ENCODE measurements around the gene VIM. TPM values are rescaled to one million over a fixed set of nuclear protein-coding genes. Genes with fewer than 3 reads are reported as not detected.
"Not testable (repeated sequence)": the region's sequence is repeated elsewhere in the genome, so short reads cannot be mapped to it uniquely, and the experiment has no call there.

Gene VIM
- polyA plus RNA-seq, 2 donors, result 70.1 to 174 TPM

DNA sequence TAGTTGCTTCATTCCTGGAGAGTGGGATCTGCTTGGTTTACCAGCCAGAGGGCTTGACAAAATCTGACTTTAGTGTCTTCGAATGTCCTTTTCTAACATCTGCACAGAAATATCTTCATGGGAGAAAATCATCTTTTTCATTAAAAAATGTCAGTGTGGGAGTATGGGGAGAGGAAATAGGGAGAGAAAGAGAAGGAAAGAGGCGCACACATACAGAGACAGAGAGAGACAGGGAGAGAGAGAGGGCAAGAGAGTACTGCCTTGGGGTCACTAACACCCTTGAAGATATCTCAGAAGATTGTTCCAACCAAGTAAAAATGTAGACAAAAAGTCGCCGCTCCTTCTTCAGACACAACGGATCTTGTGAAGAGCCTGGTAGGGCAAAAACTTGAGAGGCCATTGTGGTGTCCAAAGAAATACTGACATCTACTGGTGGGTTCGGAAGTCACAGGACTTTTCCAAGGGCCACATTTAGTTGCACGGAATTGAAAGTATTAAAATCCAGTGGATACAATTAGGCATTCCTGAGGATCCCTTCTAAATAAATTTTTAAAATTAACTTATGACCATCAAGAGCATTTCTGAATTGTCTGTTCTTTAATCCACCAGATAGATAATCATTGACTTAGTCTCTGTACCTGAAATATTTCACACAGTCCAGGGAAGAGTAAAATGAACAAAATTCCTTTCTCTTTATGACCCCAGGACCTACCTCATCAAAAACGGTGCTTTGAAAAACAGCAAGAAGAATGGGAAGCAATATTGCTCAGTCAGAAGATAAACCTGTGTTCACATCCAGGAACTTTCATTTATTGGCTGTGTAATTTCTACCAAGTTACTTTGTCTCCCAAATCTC is 29.7 kb downstream of the VIM start:
- H3K4me1 ChIP-seq (ENCODE audit: control insufficient read depth in 2 of 2, insufficient read depth in 2 of 2, low read length in 1 of 2), result no peaks in the 10 kb centered on the region
- 14 to 17% methylated on average over 8 of the region's 8 CpGs for WGBS, 2 donors
- H3K27me3 ChIP-seq (ENCODE audit: control insufficient read depth in 1 of 2, insufficient read depth in 2 of 2, low read length in 2 of 2), result no peaks in the 10 kb centered on the region
- H3K4me3 ChIP-seq (ENCODE audit: low read depth in 1 of 2, low read length in 2 of 2), result no peak overlapping the region
- H3K9me3 ChIP-seq (ENCODE audit: control insufficient read depth in 2 of 2, insufficient read depth in 1 of 2, low read depth in 1 of 2, low read length in 1 of 2), result no peaks in the 10 kb centered on the region
- no peaks in the 10 kb centered on the region for H3K36me3 ChIP-seq (ENCODE audit: control insufficient read depth in 2 of 2, insufficient read depth in 2 of 2, low read length in 1 of 2)
- no peak overlapping the region for H3K27ac ChIP-seq (ENCODE audit: low read depth in 2 of 2, low read length in 1 of 2)

DNA sequence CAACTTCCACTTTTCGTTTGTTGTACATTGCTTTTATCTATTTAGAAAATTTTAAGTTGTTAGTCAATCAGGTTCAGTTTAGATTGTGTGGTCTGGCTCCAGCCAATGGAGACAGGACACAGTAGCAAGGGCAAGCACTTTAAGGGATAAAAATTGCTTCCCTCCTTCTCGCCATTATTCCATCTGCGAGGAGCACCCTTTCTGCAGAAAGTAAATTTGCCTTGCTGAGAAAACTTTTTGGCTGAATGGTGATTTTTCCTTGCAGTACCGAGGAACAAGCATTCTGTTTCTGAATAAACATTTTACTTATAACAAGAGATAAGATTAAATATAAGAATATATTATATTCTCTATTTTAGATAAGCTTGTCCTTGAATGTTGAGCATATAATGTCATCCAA is 34.5 kb downstream of the VIM start:
- no peak overlapping the region for H3K27ac ChIP-seq (ENCODE audit: low read depth in 2 of 2, low read length in 1 of 2)
- H3K4me3 ChIP-seq (ENCODE audit: low read depth in 1 of 2, low read length in 2 of 2), result no peak overlapping the region
- H3K9me3 ChIP-seq (ENCODE audit: control insufficient read depth in 2 of 2, insufficient read depth in 1 of 2, low read depth in 1 of 2, low read length in 1 of 2), result peaks cover 0 to 3% of the 10 kb centered on the region in 2 donors
- no peaks in the 10 kb centered on the region for H3K4me1 ChIP-seq (ENCODE audit: control insufficient read depth in 2 of 2, insufficient read depth in 2 of 2, low read length in 1 of 2)
- H3K27me3 ChIP-seq (ENCODE audit: control insufficient read depth in 1 of 2, insufficient read depth in 2 of 2, low read length in 2 of 2), result no peaks in the 10 kb centered on the region
- H3K36me3 ChIP-seq (ENCODE audit: control insufficient read depth in 2 of 2, insufficient read depth in 2 of 2, low read length in 1 of 2), result no peaks in the 10 kb centered on the region
- 91 to 93% methylated on average over 4 of the region's 4 CpGs for WGBS, 2 donors

DNA sequence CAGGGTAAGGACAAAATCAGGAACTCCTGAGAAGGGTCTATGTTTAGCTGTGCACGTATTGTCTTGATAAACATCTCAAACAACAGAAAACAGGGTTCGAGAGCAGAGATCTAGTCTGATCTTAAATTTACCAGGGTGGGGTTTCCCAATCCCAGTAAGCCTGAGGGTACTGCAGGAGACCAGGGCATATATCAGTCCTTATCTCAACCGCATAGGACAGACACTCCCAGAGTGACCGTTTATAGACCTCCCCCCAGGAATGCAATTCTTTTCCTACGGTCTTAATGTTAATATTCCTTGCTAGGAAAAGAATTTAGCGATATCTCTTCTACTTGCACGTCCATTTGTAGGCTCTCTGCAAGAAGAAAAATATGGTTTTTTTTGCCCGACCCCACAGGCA is 35.5 kb downstream of the VIM start:
- no peak overlapping the region for H3K4me3 ChIP-seq (ENCODE audit: low read depth in 1 of 2, low read length in 2 of 2)
- no peaks in the 10 kb centered on the region for H3K27me3 ChIP-seq (ENCODE audit: control insufficient read depth in 1 of 2, insufficient read depth in 2 of 2, low read length in 2 of 2)
- no peaks in the 10 kb centered on the region for H3K36me3 ChIP-seq (ENCODE audit: control insufficient read depth in 2 of 2, insufficient read depth in 2 of 2, low read length in 1 of 2)
- 89 to 94% methylated on average over 8 of the region's 8 CpGs for WGBS, 2 donors
- H3K4me1 ChIP-seq (ENCODE audit: control insufficient read depth in 2 of 2, insufficient read depth in 2 of 2, low read length in 1 of 2), result no peaks in the 10 kb centered on the region
- H3K27ac ChIP-seq (ENCODE audit: low read depth in 2 of 2, low read length in 1 of 2), result no peak overlapping the region
- H3K9me3 ChIP-seq (ENCODE audit: control insufficient read depth in 2 of 2, insufficient read depth in 1 of 2, low read depth in 1 of 2, low read length in 1 of 2), result peaks cover 0 to 3% of the 10 kb centered on the region in 2 donors

DNA sequence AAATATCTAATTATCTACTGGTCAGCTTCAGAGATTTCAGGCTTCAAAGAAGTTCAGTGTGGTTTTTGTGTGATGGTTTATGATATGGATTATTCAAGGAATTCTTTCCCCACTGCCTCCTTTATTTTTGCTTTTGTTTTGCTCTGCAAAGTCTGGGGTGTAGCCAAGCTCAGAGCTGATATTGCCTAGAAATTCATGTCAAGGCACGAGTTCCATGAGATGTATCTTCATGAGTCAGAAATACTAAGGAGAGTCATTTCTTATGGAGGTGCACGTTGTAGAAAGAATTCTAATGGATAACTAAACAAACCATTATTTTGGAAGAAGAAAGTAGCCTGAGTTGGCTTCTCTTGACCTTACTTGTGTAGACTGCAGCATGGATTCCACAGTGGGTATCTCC is 37.4 kb downstream of the VIM start:
- Histone ChIP-seq H3K4me1 (ENCODE audit: control insufficient read depth in 2 of 2, insufficient read depth in 2 of 2, low read length in 1 of 2) (no peaks in the 10 kb centered on the region), H3K36me3 (ENCODE audit: control insufficient read depth in 2 of 2, insufficient read depth in 2 of 2, low read length in 1 of 2) (no peaks in the 10 kb centered on the region), H3K9me3 (ENCODE audit: control insufficient read depth in 2 of 2, insufficient read depth in 1 of 2, low read depth in 1 of 2, low read length in 1 of 2) (peaks cover 0 to 3% of the 10 kb centered on the region in 2 donors), H3K27me3 (ENCODE audit: control insufficient read depth in 1 of 2, insufficient read depth in 2 of 2, low read length in 2 of 2) (no peaks in the 10 kb centered on the region), H3K4me3 (ENCODE audit: low read depth in 1 of 2, low read length in 2 of 2) (no peak overlapping the region), H3K27ac (ENCODE audit: low read depth in 2 of 2, low read length in 1 of 2) (no peak overlapping the region)
- 41 to 55% methylated on average over 2 of the region's 2 CpGs for WGBS, 2 donors

DNA sequence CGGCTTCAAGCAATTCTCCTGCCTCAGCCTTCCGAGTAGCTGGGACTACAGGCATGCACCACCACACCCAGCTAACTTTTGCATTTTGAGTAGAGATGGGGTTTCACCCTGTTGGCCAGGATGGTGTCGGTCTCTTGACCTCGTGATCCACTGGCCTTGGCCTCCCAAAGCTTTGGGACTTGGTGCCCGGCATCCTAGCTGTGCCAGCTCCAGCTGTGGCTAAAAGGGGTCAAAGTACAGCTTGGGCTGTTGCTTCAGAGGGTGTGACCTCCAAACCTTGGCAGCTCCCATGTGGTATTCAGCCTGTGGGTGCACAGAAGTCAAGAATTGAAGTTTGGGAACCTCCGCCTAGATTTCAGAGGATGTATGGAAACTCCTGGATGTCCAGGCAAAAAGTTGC is 38.5 kb downstream of the VIM start:
- 83 to 91% methylated on average over 6 of the region's 6 CpGs for WGBS, 2 donors
- not testable (repeated sequence) for H3K27ac ChIP-seq (ENCODE audit: low read depth in 2 of 2, low read length in 1 of 2); H3K36me3 ChIP-seq (ENCODE audit: control insufficient read depth in 2 of 2, insufficient read depth in 2 of 2, low read length in 1 of 2)

DNA sequence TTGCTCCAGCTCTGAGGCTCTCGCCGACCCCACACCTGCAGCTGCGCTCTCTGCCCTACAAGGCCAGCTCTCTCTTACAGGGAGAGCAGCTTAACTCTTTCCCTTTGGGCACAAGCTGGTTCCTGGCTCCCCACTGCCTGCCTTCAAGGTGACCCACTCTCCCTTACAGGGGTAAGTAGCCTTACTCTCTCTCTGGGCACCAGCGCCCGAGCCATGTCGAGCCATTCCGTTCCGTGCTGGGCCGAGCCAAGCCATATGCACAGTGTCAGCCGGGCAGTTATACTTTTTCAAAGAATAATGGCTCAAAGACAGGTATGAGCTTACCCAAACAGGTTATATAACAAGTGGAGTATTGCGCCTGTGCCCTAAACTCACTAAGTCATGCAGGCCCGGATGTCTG is 44.6 kb downstream of the VIM start:
- H3K27ac ChIP-seq (ENCODE audit: low read depth in 2 of 2, low read length in 1 of 2), result no peak overlapping the region
- no peaks in the 10 kb centered on the region for H3K9me3 ChIP-seq (ENCODE audit: control insufficient read depth in 2 of 2, insufficient read depth in 1 of 2, low read depth in 1 of 2, low read length in 1 of 2)
- no peaks in the 10 kb centered on the region for H3K27me3 ChIP-seq (ENCODE audit: control insufficient read depth in 1 of 2, insufficient read depth in 2 of 2, low read length in 2 of 2)
- no peaks in the 10 kb centered on the region for H3K36me3 ChIP-seq (ENCODE audit: control insufficient read depth in 2 of 2, insufficient read depth in 2 of 2, low read length in 1 of 2)
- H3K4me3 ChIP-seq (ENCODE audit: low read depth in 1 of 2, low read length in 2 of 2), result no peak overlapping the region
- no peaks in the 10 kb centered on the region for H3K4me1 ChIP-seq (ENCODE audit: control insufficient read depth in 2 of 2, insufficient read depth in 2 of 2, low read length in 1 of 2)
- WGBS, 2 donors, result 92 to 96% methylated on average over 12 of the region's 12 CpGs

More for the DNA sequence above, 38.5 kb downstream of the VIM start:
- H3K27me3 ChIP-seq (ENCODE audit: control insufficient read depth in 1 of 2, insufficient read depth in 2 of 2, low read length in 2 of 2); H3K4me3 ChIP-seq (ENCODE audit: low read depth in 1 of 2, low read length in 2 of 2); H3K4me1 ChIP-seq (ENCODE audit: control insufficient read depth in 2 of 2, insufficient read depth in 2 of 2, low read length in 1 of 2); H3K9me3 ChIP-seq (ENCODE audit: control insufficient read depth in 2 of 2, insufficient read depth in 1 of 2, low read depth in 1 of 2, low read length in 1 of 2): not testable (repeated sequence)

DNA sequence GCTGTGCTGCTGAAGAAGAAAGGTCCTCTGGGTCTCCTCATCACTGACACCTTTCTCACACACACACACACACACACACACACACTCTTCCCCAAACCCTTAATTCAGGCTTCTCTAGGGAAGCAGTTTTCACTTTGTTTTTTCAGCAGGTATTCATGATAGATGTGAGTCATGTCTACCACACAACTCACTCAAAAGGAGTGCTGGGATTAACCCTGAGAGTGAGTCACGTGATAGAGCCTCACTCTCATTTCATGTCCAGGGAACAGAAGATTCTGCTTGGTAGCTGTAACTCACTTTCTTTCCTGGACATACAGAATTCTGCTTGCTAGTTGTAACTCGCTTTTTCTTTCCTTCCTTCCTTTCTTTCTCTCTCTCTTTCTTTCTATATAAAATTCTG is 45.4 kb downstream of the VIM start:
- no peaks in the 10 kb centered on the region for H3K36me3 ChIP-seq (ENCODE audit: control insufficient read depth in 2 of 2, insufficient read depth in 2 of 2, low read length in 1 of 2)
- H3K27me3 ChIP-seq (ENCODE audit: control insufficient read depth in 1 of 2, insufficient read depth in 2 of 2, low read length in 2 of 2), result no peaks in the 10 kb centered on the region
- WGBS, 2 donors, result 45 to 49% methylated on average over 2 of the region's 2 CpGs
- H3K4me1 ChIP-seq (ENCODE audit: control insufficient read depth in 2 of 2, insufficient read depth in 2 of 2, low read length in 1 of 2), result no peaks in the 10 kb centered on the region
- no peak overlapping the region for H3K4me3 ChIP-seq (ENCODE audit: low read depth in 1 of 2, low read length in 2 of 2)
- H3K9me3 ChIP-seq (ENCODE audit: control insufficient read depth in 2 of 2, insufficient read depth in 1 of 2, low read depth in 1 of 2, low read length in 1 of 2), result no peaks in the 10 kb centered on the region
- H3K27ac ChIP-seq (ENCODE audit: low read depth in 2 of 2, low read length in 1 of 2), result no peak overlapping the region

DNA sequence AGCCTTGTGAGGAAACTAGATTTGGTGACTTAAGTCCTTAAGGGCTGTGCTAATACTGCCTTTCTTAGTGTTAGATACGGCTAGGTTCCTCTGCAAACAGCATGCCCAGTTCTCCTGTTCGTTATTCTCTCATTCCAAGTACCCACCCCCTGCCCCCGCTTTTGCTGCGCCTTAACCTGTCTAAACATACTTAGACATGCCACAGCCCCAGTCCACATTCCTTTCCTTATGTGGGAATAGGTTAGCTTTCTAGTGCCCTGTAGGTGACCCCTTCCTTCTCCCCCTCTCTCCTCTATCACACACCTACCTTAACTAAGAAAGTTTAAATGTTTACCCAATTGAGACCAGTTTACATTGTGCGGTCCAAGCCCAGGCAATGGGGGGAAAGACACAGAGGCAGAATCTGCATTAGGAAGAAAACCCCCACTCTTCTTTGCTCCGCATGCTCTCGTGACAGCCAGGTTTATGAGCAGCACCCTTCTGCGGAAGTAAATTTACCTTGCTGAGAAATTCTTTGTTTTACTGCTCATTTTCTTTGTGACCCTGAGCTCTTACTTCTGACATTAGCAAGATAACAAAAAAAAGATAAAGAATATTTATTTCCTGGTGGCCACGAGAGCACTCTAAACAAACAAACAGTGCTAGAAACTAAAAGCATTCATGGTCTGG is 48.8 kb downstream of the VIM start:
- 76% methylated on average over 9 of the region's 9 CpGs for WGBS, 2 donors
- Histone ChIP-seq H3K4me1 (ENCODE audit: control insufficient read depth in 2 of 2, insufficient read depth in 2 of 2, low read length in 1 of 2) (no peaks in the 10 kb centered on the region), H3K27ac (ENCODE audit: low read depth in 2 of 2, low read length in 1 of 2) (no peak overlapping the region), H3K4me3 (ENCODE audit: low read depth in 1 of 2, low read length in 2 of 2) (no peak overlapping the region), H3K27me3 (ENCODE audit: control insufficient read depth in 1 of 2, insufficient read depth in 2 of 2, low read length in 2 of 2) (no peaks in the 10 kb centered on the region), H3K9me3 (ENCODE audit: control insufficient read depth in 2 of 2, insufficient read depth in 1 of 2, low read depth in 1 of 2, low read length in 1 of 2) (no peaks in the 10 kb centered on the region), H3K36me3 (ENCODE audit: control insufficient read depth in 2 of 2, insufficient read depth in 2 of 2, low read length in 1 of 2) (no peaks in the 10 kb centered on the region)

DNA sequence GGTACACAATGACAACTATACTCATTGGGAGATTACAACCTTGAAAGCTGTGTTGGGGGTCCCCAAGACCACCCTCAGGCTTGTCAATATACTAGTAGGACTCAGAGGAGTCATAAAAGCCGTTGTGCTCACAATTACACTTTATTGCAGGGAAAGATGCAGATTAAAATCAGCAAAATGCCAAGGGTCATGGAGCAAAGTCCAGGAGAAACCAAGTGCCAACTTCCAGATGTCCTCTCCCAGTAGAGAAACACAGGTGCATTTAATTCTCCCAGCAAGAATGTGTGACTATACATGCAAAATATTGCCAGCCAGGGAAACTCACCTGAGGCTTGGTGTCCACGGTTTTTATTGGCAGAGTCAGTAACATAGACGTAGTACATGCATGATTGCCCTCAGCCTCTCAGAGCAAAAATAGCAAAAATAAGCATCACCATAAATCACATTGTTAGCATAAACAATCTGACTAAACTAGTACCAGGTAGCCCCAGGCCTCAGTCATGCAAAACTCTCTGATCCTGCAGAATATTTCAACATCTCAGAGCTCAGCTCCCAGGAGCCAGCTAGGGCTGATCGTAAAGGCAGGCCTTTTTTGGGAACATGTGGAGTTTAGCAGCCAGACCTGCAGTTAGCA is 50.7 kb downstream of the VIM start:
- WGBS, 2 donors, result 53 to 64% methylated on average over 4 of the region's 4 CpGs
- Histone ChIP-seq H3K27me3 (ENCODE audit: control insufficient read depth in 1 of 2, insufficient read depth in 2 of 2, low read length in 2 of 2) (no peaks in the 10 kb centered on the region), H3K27ac (ENCODE audit: low read depth in 2 of 2, low read length in 1 of 2) (no peak overlapping the region), H3K4me1 (ENCODE audit: control insufficient read depth in 2 of 2, insufficient read depth in 2 of 2, low read length in 1 of 2) (no peaks in the 10 kb centered on the region), H3K4me3 (ENCODE audit: low read depth in 1 of 2, low read length in 2 of 2) (no peak overlapping the region), H3K36me3 (ENCODE audit: control insufficient read depth in 2 of 2, insufficient read depth in 2 of 2, low read length in 1 of 2) (no peaks in the 10 kb centered on the region), H3K9me3 (ENCODE audit: control insufficient read depth in 2 of 2, insufficient read depth in 1 of 2, low read depth in 1 of 2, low read length in 1 of 2) (peaks cover 5 to 6% of the 10 kb centered on the region in 2 donors)

Measured in esophagus (tissue), 2 donors.